Stimulated activated CD4-positive, alpha-beta T cell treated with anti-CD3 and anti-CD28 coated beads, Interleukin-4, amount 100 ng/mL, for 24 hours (primary cell): ENCODE results near the gene CREB3L2.

Source experiments
- DNase-seq: peaks from one replicate; pipeline ENCODE4 v3.0.0-alpha.2; 2020

Gene CREB3L2

GRCh38 chr7:137950263-137950621 is 51.6 kb downstream of the CREB3L2 start:
- DNase-seq, result no peak

DNA sequence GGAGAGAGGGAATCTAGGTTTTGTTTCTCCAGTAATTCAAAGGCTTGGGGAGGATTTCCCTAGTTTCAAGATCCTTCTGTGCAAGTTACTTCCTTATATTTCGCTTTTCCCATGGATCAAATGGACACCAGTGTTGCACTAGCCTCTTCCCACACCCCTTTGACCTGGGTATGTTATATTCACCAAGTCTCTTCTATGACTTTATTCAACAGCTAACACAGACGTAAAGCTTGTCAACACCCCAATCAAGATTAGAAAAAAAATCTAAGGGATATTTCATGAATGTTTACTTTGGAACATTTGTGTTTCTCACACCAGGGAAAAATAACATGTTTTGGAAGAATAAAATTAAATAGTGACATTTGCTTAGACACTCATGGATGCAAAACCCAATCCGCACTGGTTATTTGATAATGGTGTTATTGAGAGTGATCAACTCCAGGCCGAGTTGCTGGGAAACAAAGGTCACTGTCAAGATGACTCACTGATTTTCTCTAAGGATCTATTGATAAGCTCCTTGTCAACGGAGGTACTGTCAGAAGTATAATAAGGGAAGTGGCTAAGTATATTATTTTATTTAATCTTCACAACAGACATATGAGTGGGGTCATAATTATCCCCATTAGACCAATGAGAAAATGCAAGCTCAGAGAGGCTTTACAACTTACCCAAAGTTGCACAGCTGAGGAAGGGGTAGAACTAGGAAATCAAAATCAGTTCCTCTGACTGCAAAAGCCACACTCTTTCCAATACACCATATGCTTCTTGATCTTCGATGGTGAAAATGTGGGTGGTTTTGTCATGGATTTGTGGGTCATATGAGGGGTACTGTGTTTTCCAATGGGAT is 52.2 kb downstream of the CREB3L2 start:
- DNase-seq, result no peak

DNA sequence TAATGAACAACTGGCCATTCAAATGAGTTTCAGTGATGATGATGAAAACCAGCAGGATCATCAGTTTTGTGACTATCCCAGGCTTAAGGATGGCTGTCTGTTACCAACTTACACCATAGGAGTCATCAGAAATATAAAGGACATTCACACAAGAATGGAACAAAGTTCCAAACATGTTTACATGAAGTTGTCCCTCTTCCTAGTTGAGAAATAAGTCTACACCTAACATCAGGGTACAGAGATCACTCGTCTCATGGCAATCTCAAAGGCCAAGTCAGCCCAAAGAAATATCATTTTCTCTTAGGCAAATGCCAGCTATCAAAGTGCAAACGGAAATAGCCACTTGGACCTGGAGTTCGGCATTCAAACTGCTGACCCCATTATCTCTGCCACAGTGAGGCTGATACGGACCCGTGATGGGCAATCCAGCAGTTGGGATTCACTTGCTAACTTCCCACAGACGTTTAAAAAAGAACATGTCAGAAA is 53.0 kb downstream of the CREB3L2 start:
- no peak for DNase-seq

DNA sequence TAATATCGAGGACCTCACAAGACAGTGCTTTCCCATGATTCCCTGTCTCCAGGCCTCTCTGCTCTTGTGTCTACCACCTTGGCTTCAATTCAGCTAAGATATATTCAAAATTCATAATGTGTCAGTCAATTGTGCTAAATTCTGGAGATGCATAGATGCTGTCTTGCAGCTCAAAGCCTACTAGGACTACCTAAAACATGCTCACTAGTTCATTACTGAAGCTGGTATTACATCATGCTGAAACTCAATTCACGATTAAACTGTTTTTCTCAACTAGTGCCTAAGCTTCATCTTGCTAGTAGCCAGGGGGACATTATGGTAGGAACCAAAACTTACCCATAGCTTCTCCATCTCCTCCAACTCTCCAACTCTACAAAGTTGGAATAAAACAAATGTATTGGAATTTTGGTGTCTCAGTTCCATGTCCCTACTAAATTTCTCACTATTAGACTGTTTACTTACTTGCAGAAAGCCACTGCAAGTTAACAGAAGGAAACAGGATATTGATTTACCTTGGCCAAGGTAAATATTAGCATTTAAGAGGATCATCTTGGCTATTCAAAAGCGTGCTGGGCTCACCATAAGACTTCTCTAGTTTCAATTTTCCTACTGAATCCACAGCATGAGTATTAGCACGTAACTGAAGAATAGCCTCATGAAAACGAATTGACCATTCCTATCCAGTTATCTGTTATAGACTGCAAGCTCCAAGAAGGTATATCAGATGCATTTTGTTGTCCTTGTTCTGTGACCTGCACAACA is 53.6 kb downstream of the CREB3L2 start:
- no peak for DNase-seq

DNA sequence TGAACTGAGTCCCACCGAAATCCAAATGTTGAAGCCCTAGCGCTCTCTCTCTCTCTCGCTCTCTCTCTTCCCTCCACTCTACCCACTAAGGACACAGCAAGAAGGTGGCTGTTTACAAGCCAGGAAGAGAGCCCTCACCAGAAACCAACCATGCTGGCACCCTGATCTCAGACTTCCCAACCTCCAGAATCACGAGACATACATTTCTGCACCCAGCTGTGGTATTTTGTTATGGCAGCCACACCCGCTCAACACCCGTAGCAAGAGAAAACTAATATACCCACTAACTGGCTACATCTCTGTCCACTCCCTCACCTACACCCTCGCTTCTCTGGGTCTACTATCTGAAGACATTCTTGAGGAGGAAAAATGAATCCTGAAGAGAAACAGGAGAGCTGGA is 54.8 kb downstream of the CREB3L2 start:
- DNase-seq, result no peak

GRCh38 chr7:137946011-137946410 is 55.9 kb downstream of the CREB3L2 start:
- DNase-seq, result no peak

GRCh38 chr7:137944168-137944567 is 57.7 kb downstream of the CREB3L2 start:
- DNase-seq, result no peak

GRCh38 chr7:137943132-137943551 is 58.7 kb downstream of the CREB3L2 start:
- DNase-seq, result no peak

DNA sequence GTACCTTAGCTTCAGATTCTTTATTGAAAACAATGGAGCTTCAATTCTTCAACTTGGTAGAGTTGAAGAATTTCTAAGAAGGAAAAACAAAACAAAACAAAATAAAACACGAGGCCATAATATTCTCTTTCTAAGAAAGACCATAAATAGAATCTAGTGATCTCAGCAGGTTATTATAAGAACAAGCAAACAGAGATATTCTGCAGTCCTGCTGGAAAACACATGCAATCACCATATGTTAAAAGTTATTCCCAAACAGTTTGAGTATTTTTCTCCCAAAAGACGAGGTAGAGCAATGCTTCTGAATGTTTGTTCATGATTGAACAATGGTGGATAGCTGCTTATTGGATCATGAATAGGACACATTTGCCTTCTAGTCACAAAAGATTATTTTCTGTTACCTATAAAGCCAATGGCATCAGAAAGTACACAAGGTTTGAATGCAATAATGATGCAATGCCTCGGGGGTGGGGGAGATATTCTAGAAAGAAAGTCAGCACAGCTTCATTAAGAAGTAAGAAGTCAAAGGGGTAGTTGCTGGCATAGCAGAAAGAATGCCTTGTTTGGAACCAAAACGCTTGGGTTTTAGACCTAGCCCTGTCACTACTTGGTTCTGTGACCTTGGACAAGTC is 59.3 kb downstream of the CREB3L2 start:
- DNase-seq, result no peak

- DNase-seq, result no peak
Measured at GRCh38 chr7:137940656-137941518, 61.0 kb downstream of the CREB3L2 start.

GRCh38 chr7:137940218-137940617 is 61.7 kb downstream of the CREB3L2 start:
- no peak for DNase-seq

- no peak for DNase-seq
Measured at GRCh38 chr7:137937202-137937560, 64.7 kb downstream of the CREB3L2 start.

GRCh38 chr7:137936509-137937201 is 65.2 kb downstream of the CREB3L2 start:
- no peak for DNase-seq

DNA sequence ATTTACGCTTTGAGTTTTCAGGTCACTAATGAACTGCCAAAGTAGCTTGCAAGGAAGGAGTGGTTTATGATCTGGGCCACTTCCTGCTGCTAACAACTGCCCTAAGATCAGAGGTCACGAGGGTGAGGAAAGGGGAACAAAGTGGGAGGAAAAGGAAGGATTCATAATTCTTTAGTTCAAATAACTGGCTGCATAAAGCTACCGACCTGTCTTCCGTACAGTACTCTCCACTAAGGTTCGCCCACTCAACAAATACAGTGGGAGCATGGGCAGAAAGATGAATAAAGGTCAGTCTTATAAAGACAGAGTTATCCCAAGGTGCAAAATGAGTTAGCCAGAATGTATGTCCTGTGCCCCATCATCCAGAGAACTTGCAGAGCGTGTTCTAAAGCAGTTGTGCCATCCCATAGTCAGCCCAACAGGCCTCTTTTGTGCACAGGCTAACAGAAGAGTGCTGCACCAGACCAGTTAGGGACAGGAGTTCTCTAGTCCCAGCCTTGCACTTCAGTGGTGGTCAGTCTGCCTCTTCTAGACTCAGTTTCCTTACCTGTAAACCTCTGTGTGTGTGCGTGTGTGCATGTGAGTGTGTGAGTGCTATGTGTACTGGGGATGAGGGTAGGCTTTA is 65.9 kb downstream of the CREB3L2 start:
- no peak for DNase-seq

DNA sequence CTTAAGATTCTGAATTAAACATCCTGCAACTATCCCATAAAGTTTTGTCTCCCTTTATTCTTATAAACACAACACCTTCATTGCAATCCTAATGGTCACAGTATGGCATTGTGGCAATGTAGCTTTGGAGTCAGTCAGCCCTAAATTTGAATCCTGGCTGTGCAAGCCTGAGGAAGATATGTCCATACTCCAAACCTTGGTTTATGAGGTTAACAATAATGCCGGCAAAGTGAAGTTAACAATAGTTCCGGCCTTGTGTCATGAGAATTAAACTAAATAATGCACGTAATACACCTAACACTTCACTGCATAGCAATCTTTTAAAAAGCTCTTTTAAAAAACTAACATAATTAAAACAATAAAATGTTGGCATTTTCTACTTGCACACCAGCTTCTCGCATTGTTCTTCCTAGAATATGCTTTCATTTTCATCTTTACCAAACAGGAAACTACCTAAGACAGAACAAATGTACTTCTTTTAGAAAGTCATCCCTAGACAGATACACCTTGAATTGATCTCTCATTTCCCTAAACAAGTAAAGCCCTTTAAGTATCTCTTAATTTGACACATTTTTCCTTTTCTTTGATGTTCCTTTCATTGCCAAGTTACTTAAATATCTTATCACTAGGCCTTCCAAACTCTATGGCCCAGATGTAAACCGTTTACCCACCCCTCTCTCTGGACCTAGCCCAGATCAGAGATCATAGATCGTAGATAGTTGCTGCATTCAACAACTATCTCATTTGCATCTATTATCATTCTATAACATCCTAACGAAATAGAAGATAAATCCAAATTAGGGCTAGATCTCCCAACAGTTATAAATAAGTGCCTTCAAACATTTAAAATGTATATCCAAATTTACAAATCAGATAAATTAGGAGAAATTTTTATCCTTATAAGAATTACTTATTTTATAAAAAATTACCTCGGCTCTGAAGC is 66.7 kb downstream of the CREB3L2 start:
- no peak for DNase-seq

DNA sequence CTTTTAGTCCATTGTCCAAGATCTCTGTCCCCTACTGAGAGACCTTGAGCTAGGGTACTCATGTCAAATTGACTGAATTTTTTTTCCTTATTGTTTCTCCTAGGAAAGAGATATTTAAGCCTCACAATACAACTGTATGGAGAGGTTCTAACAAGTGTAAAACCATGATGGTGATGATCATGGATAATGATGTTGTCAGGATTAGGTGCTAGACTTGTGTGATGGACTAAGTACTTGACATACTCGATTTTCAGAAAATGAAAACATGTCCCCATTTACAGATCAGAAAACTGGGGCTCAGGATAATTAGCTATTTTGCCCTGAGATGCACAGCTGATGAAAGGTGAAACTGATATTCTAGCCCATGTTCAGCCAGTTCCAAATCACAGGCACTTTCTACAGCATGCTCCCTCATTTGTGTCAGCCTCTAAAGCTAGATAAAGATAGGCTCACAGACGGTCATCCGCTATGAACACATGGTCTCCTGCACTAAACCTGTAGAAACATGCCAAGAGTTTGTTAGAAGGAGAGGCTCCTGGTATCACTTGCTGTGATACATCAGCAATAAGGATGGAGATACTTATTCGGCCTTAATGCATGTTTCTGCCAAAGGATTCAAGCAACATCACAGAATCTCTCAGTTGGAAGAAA is 67.6 kb downstream of the CREB3L2 start:
- no peak for DNase-seq

DNA sequence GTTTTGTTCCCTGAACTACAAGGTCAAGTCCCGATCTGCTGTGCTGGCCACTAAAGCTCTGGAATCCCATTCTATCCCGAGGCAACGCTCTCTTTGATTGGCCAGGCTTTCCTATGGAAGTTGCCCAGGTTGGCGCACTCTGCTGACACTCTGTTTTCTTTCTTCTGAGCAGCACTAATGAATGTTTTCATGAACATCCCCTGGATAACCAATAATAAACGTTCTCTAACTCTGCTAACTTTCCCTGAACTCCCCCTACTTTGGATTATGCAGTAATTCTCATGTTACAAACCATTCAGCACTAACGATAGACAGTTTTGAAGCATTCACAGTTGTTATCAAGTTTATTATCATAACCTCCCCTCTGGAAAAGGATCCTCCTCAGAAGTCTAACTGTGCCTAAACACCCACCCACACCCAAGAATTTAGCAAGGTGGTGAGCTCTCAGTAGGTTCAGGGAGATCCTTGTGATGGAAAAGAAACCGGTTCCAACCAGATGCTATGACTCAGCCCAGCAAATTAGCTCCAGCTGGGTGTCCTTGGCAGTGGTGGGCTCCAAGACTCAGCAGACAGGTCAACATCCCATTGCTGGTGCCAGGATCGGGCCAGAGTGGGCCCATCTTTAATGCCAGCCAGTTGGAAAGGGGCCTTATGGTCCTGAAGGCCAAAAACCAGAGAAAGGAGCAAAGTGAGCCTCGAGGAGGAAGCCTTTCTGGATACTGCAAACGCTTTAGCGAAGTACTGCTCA is 68.4 kb downstream of the CREB3L2 start:
- DNase-seq, result no peak

GRCh38 chr7:137932881-137933269 is 69.0 kb downstream of the CREB3L2 start:
- no peak for DNase-seq

DNA sequence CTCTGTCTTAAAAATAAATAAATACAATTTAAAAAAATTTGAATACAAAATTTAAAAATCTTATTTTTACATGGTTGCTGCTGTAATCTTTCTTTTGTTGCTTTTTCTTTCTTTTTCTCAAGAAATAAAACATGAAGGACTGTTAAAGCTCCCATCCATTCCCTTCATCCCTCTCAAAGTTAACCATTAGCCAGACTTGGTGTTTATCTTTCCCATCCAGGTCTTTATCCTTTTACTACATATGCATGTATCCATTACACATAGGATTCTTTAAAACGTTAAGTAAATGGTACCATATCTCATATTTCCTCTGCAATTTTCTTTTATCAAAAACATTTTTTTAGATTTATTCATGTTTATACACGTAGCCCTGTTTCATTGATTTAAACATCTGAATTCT is 70.1 kb downstream of the CREB3L2 start:
- no peak for DNase-seq
